Gastrocnemius medialis (tissue), 4 donors: ENCODE data around the gene IPO5. TPM values are rescaled to one million over a fixed set of nuclear protein-coding genes. Genes with fewer than 3 reads are reported as not detected.

Experiments used
- ATAC-seq, 2 donors: fragments of 150-250 bp; one replicate each; pipeline ENCODE4 v1.9.1; 2016
- DNase-seq, 2 donors: peaks; one replicate each; pipeline ENCODE4 v3.0.0-alpha.2; 2019
- H3K27ac ChIP-seq, 4 donors: fragments of 200-600 bp; sonication (generic); 1 replicate in 1 of 4; 2 replicates in 3 of 4; pipeline ENCODE4 v1.5.1; 2016 to 2018; ENCODE audit warnings: mild to moderate bottlenecking in 2 of 4, moderate library complexity in 1 of 4
- H3K27me3 ChIP-seq, 3 donors: fragments of 200-600 bp; sonication (generic) in 2 of 3; 1 replicate in 1 of 3; 2 replicates in 2 of 3; pipeline versions ENCODE4 v1.5.1 to v1.6.0; 2016 to 2019; ENCODE audit warnings: mild to moderate bottlenecking in 1 of 3, moderate library complexity in 1 of 3
- H3K36me3 ChIP-seq, 2 donors: fragments of 200-600 bp; sonication (generic) in 1 of 2; one replicate each; pipeline ENCODE4 v1.5.1; 2017 to 2018
- H3K4me1 ChIP-seq, 2 donors: fragments of 200-600 bp; sonication (generic) in 1 of 2; one replicate each; pipeline ENCODE4 v1.5.1; 2016 to 2017; ENCODE audit warnings: mild to moderate bottlenecking in 2 of 2
- H3K4me3 ChIP-seq, 4 donors: fragments of 200-600 bp; sonication (generic) in 3 of 4; 1 replicate in 1 of 4; 2 replicates in 3 of 4; pipeline ENCODE4 v1.5.1; 2016 to 2019; ENCODE audit warnings: mild to moderate bottlenecking in 2 of 4
- H3K9me3 ChIP-seq, 3 donors: fragments of 200-600 bp; sonication (generic) in 2 of 3; 1 replicate in 1 of 3; 2 replicates in 2 of 3; pipeline ENCODE4 v1.5.1; 2016 to 2019
- POLR2A ChIP-seq, 2 donors: fragments of 450-650 bp; IDR thresholded peaks; one replicate each; pipeline ENCODE4 v1.6.1; 2017; ENCODE audit warnings: antibody characterized with exemption in 2 of 2, mild to moderate bottlenecking in 2 of 2, moderate library complexity in 2 of 2
- in situ Hi-C, 4 donors: fragments of 200-750 bp; cut with MboI; loops; one replicate each; pipeline versions ENCODE4 v1.15.0 to v1.8.0; 2017; ENCODE audit warnings: low sequenced_read_pairs in 4 of 4
- intact Hi-C: fragments of 100-400 bp; cut with DNase I; formaldehyde crosslinking; loops from one replicate; pipeline ENCODE4 v1.15.1; 2023; ENCODE audit warnings: low total_unique reads
- total RNA-seq, 4 donors: library from RNA; depleted of rRNA; stranded (reverse); fragments of >200 nt; gene quantifications; one replicate each; pipeline versions ENCODE4 v1.1.0 to v1.2.3, GENCODE V29; 2016
- TF ChIP-seq, protein P1 (sequence below), 5 experiments: fragments of 450-650 bp in 3 of 5; fragments of 200-600 bp in 2 of 5; sonication (generic) in 2 of 5; IDR thresholded peaks in 4 of 5; conservative IDR thresholded peaks in 1 of 5; 1 replicate in 4 of 5; 2 replicates in 1 of 5; pipeline ENCODE4 v1.5.1; 2016 to 2019; ENCODE audit warnings: antibody characterized with exemption in 5 of 5, mild to moderate bottlenecking in 3 of 5, moderate library complexity in 3 of 5

Gene IPO5
- total RNA-seq, 4 donors from 2014 or later: 157 to 184 (median 177) TPM

DNA sequence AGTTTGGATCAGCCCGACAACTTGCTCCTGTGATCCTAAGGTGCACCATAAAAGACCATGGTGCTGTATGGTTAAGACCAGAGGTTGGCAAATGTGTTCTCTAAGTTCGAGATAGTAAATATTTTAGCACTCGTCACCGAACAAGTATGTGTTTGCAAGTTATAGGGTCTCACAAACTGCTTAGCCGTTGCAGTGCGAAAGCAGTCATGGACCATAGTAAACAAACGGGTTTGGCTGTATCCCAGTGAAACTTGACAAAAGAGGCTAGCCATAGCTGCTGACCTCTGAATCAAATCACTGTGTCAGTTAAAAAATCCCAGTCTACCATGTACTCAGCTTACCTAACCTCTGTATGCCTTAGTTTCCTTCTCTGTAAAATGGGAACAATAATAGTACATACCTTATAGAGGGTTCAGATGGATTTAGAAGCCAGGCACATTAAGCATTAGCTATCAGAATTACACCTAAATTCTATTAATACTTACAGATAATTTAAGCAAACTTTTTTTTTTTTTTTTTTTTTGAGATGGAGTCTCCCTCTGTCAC lies 72.1 kb downstream of the IPO5 start:
- TF ChIP-seq, protein P1, sequence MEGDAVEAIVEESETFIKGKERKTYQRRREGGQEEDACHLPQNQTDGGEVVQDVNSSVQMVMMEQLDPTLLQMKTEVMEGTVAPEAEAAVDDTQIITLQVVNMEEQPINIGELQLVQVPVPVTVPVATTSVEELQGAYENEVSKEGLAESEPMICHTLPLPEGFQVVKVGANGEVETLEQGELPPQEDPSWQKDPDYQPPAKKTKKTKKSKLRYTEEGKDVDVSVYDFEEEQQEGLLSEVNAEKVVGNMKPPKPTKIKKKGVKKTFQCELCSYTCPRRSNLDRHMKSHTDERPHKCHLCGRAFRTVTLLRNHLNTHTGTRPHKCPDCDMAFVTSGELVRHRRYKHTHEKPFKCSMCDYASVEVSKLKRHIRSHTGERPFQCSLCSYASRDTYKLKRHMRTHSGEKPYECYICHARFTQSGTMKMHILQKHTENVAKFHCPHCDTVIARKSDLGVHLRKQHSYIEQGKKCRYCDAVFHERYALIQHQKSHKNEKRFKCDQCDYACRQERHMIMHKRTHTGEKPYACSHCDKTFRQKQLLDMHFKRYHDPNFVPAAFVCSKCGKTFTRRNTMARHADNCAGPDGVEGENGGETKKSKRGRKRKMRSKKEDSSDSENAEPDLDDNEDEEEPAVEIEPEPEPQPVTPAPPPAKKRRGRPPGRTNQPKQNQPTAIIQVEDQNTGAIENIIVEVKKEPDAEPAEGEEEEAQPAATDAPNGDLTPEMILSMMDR (IDR thresholded peaks at IDR 0.05 in 4 of 5, conservative IDR thresholded peaks at IDR 0.05 in 1 of 5): no peak
- TF ChIP-seq POLR2A (IDR thresholded peaks at IDR 0.05): no peak
- intact Hi-C loops: no loop called here

DNA sequence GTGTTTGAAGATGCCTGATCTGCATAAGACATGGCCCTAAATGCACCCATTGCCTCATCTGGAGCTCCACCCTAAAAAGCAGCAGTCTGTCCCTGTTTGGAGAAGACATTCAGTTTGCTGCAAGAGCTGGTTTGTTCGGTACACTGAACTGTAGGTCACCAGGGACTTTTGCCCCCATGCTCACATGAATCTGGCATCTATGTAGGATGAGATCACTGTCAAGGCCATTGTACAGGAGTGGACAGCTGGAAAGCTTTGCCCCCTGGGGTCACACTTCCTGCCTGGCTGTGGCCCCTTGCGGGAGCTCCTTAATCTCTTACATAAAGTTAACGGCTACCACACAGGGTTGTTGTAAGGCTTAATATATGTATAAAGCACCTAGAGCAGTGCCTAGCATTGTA lies 73.0 kb downstream of the IPO5 start:
- in situ Hi-C loops: no loop called here
- Histone ChIP-seq H3K27ac (no peak overlapping the region), H3K9me3 (no peaks in the 10 kb centered on the region), H3K36me3 (peaks cover 0 to 18% of the 10 kb centered on the region in 2 donors), H3K4me3 (no peak overlapping the region), H3K27me3 (no peaks in the 10 kb centered on the region), H3K4me1 (no peaks in the 10 kb centered on the region)
- TF ChIP-seq, protein P1 (IDR thresholded peaks at IDR 0.05 in 4 of 5, conservative IDR thresholded peaks at IDR 0.05 in 1 of 5): no peak
- no peak for TF ChIP-seq POLR2A (IDR thresholded peaks at IDR 0.05)
- DNase-seq: no peak
- no peak for ATAC-seq
- intact Hi-C loops: no loop called here

More for the DNA sequence above, 72.1 kb downstream of the IPO5 start:
- Histone ChIP-seq H3K27me3 (no peaks in the 10 kb centered on the region), H3K36me3 (peaks cover 0 to 27% of the 10 kb centered on the region in 2 donors), H3K9me3 (no peaks in the 10 kb centered on the region), H3K27ac (no peak overlapping the region), H3K4me1 (no peaks in the 10 kb centered on the region), H3K4me3 (no peak overlapping the region)
- DNase-seq (no peak), ATAC-seq (no peak)
- in situ Hi-C loops: no loop called here

DNA sequence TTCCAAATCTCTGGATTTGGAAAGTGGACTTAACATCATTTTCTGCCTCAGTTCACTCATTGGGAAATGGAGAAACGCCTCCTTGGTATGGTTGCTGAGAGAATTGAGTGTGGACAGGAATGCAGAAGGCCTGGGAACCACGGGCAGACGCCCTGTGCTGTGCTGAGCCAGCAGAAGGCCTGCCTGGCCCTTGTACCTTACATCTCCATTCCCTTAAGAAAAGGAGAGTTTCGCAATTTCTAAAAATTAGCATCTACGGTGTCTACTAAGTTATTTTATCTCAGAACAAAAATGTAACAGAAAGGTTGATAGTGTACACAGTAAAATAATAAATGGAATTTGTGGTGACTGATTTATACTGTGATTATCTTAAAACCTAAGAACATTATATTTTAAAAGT lies 78.7 kb downstream of the IPO5 start:
- ATAC-seq (no peak), DNase-seq (no peak)
- TF ChIP-seq, protein P1 (IDR thresholded peaks at IDR 0.05 in 4 of 5, conservative IDR thresholded peaks at IDR 0.05 in 1 of 5): no peak
- TF ChIP-seq POLR2A (IDR thresholded peaks at IDR 0.05): no peak
- Histone ChIP-seq H3K27ac (no peak overlapping the region), H3K9me3 (no peaks in the 10 kb centered on the region), H3K4me1 (no peaks in the 10 kb centered on the region), H3K4me3 (no peak overlapping the region), H3K27me3 (no peaks in the 10 kb centered on the region), H3K36me3 (no peaks in the 10 kb centered on the region)
- in situ Hi-C loops (no loop called here), intact Hi-C loops (no loop called here)

DNA sequence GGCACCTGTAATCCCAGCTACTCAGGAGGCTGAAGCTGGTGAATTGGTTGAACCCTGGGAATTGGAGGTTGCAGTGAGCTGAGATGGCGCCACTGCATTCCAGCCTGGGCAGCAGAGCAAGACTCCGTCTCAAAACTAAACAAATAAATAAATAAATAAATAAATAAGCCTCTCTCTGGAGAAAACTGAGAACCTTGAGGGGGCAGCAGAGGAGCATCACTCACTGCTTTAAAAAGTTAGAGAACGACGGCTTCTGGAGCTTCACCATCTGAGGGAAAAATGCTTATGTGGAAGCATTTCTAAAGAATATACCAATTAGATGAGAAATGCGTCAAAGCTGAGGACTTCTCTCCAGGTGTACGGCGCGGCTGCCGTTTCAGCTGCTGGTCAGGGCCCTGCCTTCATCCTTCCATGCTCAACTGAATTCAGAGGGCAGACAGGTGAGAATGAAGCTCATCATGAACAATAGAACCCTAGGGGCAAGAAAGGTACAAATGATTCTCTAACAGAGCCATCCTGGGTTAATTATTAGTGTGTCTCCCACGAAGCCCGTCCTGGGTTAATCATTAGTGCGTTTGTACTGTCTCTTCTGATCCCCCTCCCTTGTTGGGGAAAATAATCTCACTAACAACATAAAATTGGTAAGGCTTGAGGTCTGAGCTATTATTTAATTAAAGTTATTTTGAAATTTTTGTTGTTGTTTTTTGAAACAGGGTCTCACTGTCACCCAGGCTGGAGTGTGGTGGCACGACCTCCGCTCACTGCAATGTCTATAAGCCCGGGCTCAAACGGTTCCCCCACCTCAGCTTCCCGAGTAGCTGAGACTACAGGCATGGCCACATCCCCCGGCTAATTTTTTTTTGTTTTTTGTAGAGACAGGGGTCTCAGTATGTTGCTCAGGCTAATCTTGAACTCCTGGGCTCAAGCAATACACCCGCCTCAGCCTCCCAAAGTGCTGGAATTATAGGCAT lies 80.1 kb downstream of the IPO5 start:
- in situ Hi-C loops (no loop called here), intact Hi-C loops (no loop called here)
- H3K4me3 ChIP-seq: no peak overlapping the region
- no peaks in the 10 kb centered on the region for H3K4me1 ChIP-seq
- H3K27me3 ChIP-seq: no peaks in the 10 kb centered on the region
- TF ChIP-seq POLR2A (IDR thresholded peaks at IDR 0.05): no peak
- TF ChIP-seq, protein P1 (IDR thresholded peaks at IDR 0.05 in 4 of 5, conservative IDR thresholded peaks at IDR 0.05 in 1 of 5): no peak
- H3K36me3 ChIP-seq: no peaks in the 10 kb centered on the region
- H3K27ac ChIP-seq: no peak overlapping the region
- no peaks in the 10 kb centered on the region for H3K9me3 ChIP-seq
- DNase-seq (no peak), ATAC-seq (no peak)
